NCI-H2081 treated with DMSO at 0.1 percent for 48 hours (cell line): Measurements from ENCODE around the gene SPANXN3.
"Not testable (repeated sequence)": the region's sequence is repeated elsewhere in the genome, so short reads cannot be mapped to it uniquely, and the experiment has no call there.

Experiments used
- DNase-seq: peaks from one replicate; lab custom pipeline; 2025; lab: John Stamatoyannopoulos, UW

The SPANXN3 gene, protein sequence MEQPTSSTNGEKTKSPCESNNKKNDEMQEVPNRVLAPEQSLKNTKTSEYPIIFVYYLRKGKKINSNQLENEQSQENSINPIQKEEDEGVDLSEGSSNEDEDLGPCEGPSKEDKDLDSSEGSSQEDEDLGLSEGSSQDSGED

GRCh38 chrX:143517375-143517774 lies at the start of gene SPANXN3:
TSS of gene SPANXN3 (minus strand) at chrX:143517475. CDS start at chrX:143517391, 84 bp downstream.
- not testable (repeated sequence) for DNase-seq

- DNase-seq = no peak
Observed at GRCh38 chrX:143536176-143536575, 18.9 kb upstream of the SPANXN3 start.

GRCh38 chrX:143502196-143502595 lies 15.1 kb downstream of the SPANXN3 start:
- DNase-seq = not testable (repeated sequence)

DNA sequence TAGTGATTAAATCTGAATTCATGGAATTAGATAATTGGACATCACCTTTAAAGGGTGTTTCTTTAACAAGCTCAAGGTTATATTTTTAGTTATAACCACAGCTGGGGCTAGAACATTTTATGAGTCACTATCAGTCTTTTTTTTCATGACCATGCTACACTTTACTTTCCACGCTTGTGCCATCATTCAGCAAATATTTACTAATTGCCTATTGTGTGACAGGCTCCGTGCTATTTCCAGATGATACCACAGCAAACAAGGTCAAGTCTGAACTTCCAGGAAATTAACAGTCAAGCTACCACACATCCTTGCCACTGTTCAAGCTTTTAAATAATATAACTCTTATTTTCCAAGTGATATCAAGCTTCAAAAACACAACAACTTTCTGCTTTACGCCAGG lies 16.5 kb downstream of the SPANXN3 start:
- no peak for DNase-seq

DNA sequence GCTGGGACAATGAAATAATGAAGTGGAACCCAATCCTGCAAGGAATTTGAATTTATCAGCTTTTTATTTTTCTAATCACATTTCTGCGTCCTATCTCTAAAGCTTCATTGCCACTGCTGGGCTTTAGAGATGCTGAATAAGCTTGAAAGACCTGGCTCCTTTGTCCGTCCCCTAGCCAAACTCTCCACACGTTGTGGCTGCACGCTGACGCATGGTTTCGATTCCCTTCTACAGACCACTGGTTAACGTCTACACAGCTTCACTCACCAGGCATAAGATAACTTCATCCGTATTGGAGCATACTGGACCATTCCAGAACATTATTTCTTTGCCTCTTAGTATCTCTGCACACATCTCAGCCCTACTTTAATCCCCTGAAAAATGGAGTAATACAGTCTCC lies 31.2 kb downstream of the SPANXN3 start:
- DNase-seq = no peak

GRCh38 chrX:143476751-143477150 lies 40.5 kb downstream of the SPANXN3 start:
- DNase-seq = no peak

- no peak for DNase-seq
Observed at GRCh38 chrX:143472347-143472938, 44.8 kb downstream of the SPANXN3 start.

DNA sequence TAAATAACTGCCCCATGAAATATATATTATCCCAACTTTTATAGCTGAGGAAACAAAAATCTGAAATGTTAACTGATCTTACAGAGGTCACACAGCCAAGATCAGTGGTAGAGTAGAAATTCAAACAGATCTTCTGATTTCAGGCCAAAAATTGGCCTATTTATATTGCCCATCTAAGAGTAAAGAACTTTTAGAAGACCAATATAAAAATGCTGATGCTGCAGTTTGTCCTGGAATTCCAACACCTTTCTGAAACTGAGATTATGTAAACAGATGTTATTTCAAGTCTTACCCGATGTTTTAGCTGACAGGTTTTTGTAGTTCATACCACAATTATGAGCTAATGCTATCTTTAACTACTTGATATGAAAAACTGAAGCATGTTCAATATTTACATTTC lies 51.1 kb downstream of the SPANXN3 start:
- DNase-seq = no peak

DNA sequence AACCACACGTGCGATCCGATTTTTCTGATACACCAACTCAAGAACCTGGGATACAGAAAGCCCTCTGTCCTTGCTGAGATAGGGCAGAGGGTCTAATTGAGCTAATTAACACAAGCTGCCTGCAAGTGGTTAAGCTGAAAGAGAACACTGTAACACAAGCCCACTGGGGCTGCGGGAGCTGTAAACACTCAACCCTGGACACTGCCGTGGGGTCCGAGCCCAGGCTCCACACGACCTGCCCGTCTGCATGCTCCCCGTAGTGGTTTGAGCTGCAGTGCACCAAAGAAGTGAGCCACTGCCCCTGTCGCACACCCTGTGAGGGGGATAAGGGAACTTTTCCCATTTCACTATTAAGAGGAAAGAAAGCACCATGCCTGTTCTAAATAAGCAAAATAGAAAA lies 54.6 kb downstream of the SPANXN3 start:
- DNase-seq = no peak

DNA sequence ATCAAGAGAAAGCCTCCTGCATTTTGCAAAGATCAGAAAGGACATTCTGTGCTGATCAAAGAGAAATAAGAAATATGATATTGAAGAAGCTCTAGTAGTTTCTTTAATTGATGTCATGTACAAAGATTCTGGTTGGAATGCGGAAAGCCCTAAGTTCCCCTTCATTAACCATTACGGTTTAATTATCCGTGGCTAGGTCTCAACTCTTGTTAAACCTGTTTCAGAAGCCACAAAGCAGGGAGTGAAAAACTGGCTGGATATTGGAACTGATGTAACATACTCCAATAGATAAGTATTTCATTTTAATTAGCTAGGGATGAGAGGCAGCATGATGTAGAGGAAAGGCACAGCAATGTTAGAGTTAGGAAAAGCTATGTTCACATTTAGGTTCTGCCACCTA lies 55.7 kb downstream of the SPANXN3 start:
- DNase-seq = no peak
